Iris pigment epithelial cell (primary cell): ENCODE data around the gene NDEL1.

Experiments used
- DNase-seq: peaks from one replicate; pipeline ENCODE4 v3.0.0-alpha.2; 2011; ENCODE audit warnings: low read depth

The NDEL1 gene

DNA sequence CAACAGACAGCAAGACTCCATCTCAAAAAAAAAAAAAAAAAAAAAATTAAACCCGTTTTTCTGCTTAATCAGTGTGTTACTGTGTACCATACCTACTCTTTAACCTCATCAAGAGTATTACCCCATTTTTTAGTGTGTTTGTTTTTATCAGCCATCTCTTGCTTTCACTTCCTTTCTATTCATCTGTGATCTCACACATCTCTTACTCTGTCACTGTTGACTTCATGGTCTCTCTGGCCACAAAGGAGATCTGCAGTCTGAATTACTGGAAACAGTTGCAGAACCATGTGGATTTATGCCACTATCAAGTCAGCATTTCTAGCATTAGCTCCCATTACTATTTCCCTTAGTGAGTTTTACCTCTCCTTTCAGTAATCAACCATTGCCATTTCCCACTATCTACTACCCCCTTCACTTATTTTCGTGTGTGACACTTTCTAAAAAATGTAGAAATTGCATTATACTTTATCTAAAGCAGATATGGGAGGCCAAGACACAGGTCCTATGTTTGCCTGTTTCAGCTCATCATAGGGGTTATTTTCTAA is 20.1 kb downstream of the NDEL1 start:
- no peak for DNase-seq

DNA sequence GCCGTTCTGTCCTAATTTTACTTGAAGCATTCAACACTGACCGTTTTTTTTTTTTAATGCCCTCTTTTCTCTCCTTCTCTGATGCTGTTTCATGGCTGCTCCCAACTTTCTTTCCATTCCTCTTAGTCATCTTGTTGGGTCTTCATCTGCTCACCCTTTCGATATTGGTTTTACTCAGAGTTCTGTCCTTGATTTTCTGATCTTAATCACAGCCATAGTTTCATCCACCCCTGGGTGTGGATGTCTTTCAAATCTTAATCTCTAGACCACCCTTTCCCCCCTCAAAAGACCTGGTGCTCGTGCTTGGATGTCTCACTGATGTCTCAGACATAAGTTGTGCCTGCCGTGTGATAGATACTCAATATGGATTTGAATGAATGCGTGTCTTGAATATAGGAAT is 22.4 kb downstream of the NDEL1 start:
- DNase-seq, result no peak

DNA sequence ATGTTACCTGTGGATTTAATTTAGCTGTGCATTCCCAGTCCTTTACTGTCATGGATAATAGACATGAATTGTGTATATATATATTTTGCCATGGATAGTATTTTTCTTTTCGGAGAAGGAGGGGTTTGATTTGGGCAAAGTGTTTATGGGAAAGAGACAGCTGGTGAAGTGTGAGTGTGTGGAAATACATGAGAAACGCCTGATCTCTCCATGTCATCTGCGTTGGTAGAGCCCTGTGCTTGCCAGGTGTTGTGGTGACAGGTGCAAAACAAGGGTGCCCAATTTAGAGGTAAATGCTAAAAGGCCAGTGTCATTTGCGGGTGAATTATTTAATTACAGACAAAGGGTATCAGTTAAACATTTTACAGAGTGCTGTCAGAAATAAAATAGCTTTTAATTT is 23.4 kb downstream of the NDEL1 start:
- no peak for DNase-seq

DNA sequence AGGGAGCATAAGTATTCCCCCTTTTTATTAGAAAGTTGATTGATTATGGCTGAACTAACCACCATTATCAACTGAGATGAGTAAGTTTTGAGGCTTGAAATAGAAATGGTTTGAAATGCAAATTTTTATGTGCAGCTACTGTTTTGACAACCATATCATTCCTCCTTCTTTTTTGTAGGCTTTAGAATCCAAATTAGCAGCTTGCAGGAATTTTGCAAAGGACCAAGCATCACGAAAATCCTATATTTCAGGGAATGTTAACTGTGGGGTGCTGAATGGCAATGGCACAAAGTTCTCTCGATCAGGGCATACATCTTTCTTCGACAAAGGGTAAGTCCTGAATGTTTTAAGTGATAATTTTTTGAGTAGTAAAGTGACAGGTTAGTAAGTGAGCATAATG is 24.1 kb downstream of the NDEL1 start:
- DNase-seq, result no peak

DNA sequence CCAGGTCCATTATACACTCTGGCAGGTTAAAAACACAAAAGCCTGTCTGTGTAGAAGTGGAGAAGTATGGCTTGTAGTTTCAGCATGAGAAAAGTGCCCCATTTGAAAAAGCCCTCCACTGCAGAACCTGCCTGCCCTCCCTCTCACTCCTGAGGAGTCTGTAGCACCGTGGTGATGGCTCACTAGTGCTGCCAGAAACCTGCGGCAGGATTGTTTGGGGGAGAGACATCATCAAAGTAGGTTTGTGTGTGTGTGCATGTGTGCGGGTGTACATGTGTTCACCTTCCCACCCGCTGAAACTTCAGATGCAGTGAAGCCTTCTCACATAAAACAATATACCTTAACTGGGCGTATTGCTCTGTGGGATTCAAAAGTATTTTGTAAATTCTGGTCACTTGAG is 26.9 kb downstream of the NDEL1 start:
- no peak for DNase-seq

- peak; percentile 62 for DNase-seq
Observed at GRCh38 chr17:8463099-8463498, 27.4 kb downstream of the NDEL1 start.

DNA sequence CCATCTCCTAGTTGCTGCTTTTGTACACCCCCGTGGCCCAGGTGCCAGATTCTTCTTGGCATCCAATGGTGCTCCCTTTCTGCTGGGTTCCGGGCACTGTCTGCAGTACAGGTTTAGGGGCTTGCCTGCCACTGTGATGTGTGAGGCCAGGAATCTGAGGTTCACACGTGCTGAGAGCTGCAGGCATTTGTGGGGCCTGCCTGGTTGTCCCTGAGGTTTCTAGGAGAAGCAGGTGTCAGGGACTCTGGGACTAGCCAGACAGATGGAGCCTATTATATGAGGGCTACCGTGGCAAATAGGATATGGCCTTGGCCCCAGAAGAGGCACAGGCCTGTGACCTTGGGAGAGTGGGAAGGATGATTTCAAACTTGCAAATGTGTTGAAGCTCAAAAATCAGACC is 29.3 kb downstream of the NDEL1 start:
- DNase-seq, result no peak

- no peak for DNase-seq
Observed at GRCh38 chr17:8465356-8465755, 29.7 kb downstream of the NDEL1 start.

DNA sequence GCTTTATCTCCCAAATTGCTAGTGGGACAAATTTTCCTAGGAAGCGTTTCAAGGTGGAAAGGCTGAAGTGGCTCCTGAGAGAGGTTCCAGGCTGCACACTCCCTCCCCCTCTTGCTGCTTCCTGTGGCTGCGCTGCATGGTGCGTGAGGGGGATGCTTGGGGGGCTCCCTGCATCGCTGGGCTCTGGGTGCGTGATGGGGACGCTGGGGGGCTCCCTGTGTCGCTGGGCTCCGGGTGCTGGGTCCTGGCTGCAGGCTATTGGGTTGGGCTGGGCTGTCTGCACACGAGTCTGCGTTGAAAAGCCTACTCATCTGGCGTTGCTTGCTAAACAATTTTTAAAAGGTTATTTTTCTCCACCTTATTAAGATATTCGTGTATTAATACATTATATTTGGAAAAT is 30.1 kb downstream of the NDEL1 start:
- DNase-seq, result no peak

- DNase-seq, result peak; percentile 37
Observed at GRCh38 chr17:8466456-8466855, 30.8 kb downstream of the NDEL1 start.

- DNase-seq, result no peak
Observed at GRCh38 chr17:8466873-8467272, 31.2 kb downstream of the NDEL1 start.

DNA sequence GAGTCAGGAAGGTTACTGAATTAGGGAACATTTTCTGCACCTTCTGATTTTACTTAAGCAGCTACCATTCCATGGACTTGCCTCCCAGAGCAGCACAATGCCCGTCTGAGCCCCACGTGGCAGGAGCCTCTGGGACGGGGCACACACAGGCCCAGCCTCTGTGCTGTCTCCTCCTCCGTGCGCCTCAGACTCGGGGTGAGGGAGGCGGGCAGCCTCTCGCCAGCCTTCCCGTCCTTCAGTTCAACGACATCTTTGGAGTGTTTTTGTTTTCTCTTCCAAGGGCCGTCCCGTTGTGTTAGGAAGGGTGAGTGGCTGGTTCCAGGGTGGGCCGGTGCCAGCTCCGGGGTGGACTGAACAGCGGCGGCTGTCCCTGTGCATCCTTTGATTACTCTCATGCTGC is 31.8 kb downstream of the NDEL1 start:
- DNase-seq, result no peak

DNA sequence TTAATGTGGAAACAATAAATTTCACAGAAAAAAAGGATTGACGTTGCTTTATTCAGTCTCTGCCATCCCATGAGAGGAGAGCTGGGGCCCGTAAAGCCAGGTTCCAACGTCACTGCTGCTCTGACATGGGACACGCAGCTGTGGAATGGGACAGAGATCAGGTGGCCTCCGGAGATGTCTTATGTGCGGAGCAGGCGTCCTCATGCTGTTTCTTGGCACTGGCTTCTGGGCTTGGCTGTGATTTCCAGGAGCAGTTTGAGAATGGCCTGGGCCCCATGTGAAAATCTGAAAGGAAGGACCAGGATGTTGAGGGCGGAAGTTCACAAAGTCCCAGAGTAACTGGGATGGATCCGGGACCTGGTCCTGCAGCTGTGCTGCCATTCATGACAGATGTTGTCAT is 32.4 kb downstream of the NDEL1 start:
- no peak for DNase-seq

GRCh38 chr17:8468980-8469379 is 33.3 kb downstream of the NDEL1 start:
- no peak for DNase-seq

GRCh38 chr17:8469964-8470363 is 34.3 kb downstream of the NDEL1 start:
- no peak for DNase-seq

- DNase-seq, result no peak
Observed at GRCh38 chr17:8470447-8471047, 34.9 kb downstream of the NDEL1 start.

DNA sequence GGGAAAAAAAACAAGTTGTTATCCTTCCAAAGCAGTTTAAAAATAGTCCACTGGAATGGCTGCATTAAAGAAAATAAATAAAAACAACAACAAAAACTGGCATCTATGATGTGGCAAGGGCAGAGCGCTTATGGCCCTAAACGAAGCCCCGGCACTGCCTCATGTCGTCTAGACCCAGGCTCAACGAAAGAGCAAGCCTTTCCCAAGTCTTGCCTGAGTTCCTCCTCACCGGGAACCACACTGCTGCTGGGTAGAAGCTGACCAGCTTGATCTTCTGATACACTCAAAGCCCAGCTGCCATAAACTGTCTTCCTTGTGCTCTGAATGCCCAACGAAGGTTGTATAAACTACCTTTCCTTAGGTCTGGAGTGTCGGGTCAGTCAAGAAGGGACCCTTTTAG is 37.0 kb downstream of the NDEL1 start:
- DNase-seq, result no peak

DNA sequence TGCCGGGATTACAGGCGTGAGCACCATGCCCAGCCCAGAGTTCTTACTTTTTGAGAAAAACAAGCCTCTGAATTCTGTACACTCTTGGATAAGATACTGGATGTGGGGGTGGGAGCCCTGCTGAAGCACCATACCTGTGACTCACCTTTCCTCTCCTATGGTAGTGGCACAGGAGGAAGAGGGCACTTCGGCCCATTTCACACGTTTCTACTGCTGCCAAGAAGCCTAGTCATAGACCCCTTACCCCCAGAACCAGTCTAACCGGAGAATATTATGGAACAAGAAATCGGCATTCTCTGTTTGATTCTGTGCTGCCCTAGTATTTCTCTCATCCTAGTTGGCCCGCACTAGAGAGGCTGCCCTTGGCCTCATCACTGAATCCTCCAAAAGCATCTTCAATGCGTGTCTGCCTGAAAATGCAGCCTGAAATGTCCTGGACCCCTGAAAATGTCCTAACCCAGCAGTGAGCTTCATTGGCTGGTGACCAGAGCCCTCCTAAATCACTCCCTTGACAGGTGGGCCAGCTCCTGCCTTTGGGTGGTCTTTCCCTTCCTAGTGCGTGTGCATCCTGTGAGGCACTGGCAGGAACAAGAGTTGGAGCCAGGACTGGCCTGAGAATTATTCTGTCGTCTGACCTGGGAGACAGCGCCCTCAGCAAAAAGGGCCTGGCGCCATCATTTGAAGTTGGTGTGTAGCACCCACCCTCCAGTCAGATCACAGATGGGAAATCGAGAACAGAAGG is 37.9 kb downstream of the NDEL1 start:
- DNase-seq, result no peak

DNA sequence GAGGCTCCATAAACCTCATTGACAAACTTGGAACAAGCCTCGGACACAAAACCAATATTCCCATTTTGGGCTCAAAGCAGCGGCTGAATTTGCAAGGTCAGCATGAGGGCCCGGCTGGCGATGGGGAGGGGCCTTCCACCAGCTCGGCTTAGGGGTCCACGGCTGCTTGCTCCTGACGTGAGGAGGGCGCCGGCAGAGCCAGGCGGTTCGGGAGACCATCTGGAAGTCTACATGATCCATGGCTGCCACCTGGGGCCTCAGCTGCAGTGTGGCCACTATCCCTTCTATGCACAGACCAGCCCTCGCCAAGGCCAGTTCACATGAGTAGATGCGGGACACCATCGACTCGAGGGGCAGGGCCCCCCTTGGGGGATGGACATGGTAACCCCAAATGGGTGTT is 39.1 kb downstream of the NDEL1 start:
- DNase-seq, result no peak

- no peak for DNase-seq
Observed at GRCh38 chr17:8475227-8475626, 39.5 kb downstream of the NDEL1 start.

DNA sequence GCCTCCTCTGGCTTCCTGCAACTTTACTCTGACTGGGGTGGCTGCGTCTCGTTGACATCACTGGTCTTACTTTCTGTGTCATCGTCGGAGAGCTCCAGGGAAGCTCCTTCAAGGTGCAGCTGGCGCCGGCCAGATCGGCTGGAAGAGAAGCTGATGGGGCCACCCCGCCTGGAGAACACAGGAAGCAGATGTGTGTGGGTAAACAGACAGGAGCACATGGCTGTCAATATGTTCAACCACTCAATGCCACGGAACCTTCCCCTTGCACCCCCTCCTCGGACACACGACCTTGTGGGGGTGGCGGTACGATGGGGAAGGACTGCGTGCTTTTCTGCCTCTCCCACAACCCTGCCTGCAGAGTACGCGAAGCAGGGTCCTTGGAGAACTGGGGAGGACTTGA is 40.1 kb downstream of the NDEL1 start:
- no peak for DNase-seq

- no peak for DNase-seq
Observed at GRCh38 chr17:8476741-8477140, 41.1 kb downstream of the NDEL1 start.

GRCh38 chr17:8477171-8477570 is 41.5 kb downstream of the NDEL1 start:
- no peak for DNase-seq
